CD4-positive, alpha-beta T cell treated with Interleukin-12 subunit alpha and Interleukin-12 subunit beta, for 1 hour (primary cell): ENCODE measurements around the gene KRTAP20-1.

ENCODE experiments used
- DNase-seq: peaks from one replicate; pipeline ENCODE4 v3.0.0-alpha.2; 2020

Gene KRTAP20-1

DNA sequence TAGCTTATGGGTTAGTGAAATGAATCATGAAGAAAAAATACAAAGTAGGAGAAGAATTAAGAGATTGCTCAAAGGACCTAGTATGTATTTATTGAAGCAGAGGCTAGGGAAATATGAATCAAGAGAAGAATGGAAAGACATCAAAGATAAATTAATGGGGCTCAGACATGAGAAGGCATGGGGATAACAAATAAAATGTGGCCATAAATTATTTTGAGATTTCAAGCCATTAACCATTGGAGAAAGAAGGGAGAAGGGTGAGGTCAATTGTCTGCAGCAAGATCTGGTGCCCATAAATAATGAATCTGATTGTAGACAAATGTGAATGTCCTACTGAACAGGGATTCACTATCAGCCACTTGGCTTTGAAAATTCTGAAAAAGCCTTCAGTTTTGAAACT, 36.7 kb downstream of the KRTAP20-1 start:
- DNase-seq = no peak
